HG03378 (cell line): ENCODE measurements around the gene PPP2R5B.

ENCODE experiments used
- ATAC-seq: cut with Tn5 transposase; IDR thresholded peaks from one replicate; pipeline ENCODE4 v1.9.1; 2021; ENCODE audit warnings: mild to moderate bottlenecking, moderate library complexity; ENCODE audit not compliant: unreplicated experiment

Gene PPP2R5B

GRCh38 chr11:64888729-64889511 is 35.6 kb upstream of the PPP2R5B start:
- ATAC-seq, result no peak

DNA sequence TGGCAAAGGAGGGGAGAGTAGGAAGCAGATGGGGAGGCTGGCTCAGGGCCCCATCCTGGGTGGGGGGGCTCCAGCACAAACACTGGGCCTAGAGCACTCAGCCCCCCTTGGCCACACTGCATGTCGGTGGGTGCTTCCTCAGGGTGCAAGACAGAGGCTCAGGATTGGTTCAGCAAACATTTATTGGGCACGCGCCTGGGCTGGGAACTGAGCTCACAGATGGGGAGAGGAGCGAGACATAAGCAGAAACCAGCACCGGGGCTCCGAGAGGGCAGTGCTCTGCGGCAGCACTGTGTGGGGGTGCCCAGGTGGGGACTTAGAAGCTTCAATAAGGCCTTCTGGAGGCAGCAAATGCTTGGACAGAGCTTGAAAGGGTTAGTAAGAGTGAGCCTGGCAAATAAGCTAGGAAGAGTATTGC is 34.0 kb upstream of the PPP2R5B start:
- ATAC-seq, result no peak

GRCh38 chr11:64891215-64891848 is 33.2 kb upstream of the PPP2R5B start:
- ATAC-seq, result no peak

GRCh38 chr11:64891880-64892279 is 32.6 kb upstream of the PPP2R5B start:
- ATAC-seq, result no peak

GRCh38 chr11:64892411-64892831 is 32.1 kb upstream of the PPP2R5B start:
- no peak for ATAC-seq

DNA sequence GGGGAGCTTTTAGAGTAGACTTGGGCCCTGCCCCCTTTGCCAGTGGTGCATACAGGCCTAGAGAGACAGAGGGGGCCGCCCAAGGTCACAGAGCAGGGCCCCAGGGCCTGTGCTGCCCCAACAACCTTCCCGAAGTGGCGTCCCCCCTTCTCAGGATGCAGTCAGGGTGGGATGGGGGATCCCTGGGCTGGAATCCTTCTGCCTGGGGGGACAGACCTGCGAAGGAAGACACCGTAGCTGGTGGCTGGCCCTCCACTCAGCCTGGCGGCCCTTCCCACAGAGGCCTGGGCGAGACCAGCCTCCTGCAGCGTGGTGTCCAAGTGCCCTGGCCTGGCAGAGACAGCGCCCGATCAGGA is 31.7 kb upstream of the PPP2R5B start:
- ATAC-seq, result no peak

GRCh38 chr11:64893194-64894069 is 31.1 kb upstream of the PPP2R5B start:
- no peak for ATAC-seq

GRCh38 chr11:64894070-64894811 is 30.2 kb upstream of the PPP2R5B start:
- no peak for ATAC-seq

DNA sequence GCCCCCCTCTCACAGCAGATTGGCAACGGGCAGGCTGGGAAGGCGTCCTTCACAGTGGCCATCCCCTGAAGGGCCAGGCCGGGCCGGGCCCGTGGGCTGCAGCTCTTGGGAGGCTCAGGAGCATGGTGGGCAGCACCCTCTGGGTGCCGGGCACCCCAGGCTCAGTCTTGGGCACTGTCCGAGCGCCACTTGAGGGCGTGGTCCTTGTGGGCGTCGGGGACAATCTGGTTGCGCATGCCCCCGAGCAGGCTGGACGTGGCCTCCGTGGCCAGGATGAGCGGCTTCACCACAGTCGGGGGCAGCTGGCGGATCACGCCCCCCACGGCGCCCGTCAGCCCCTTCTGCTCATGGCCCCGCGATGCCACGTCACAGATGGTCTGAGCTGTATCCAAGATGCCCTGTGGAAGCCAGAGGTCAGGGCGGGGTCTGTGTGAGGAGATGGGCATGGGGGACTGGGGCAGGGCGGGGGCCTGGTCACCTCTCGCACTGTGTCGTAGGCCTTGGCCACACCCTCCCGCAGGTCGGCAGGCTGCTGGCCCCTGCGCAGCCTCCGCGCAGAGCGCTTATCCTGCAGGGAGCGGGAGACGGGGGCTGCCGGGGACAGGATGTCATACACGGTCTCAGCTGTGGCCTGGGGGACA is 29.6 kb upstream of the PPP2R5B start:
- ATAC-seq, result no peak

GRCh38 chr11:64896448-64897022 is 28.0 kb upstream of the PPP2R5B start:
- no peak for ATAC-seq

- no peak for ATAC-seq
Measured at GRCh38 chr11:64897381-64898075, 27.0 kb upstream of the PPP2R5B start.

DNA sequence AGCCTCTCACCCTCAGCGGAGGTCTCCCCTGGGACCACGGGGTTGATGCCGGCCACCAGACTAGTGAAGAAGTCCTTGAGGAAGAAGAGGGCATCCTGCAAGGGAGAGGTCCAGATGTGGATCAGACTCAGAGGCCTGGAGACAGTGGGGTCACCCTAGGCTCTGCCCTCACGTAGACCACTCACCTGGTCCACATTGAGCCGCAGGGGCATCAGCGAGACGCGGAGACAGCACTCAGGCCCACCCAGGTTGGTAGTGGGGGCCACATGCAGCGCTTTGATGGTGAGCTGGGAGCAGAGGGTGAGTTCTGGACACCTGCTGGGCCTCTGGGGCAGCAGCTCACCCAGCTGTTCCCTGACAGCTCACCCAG is 26.4 kb upstream of the PPP2R5B start:
- ATAC-seq, result no peak

GRCh38 chr11:64898541-64898940 is 25.9 kb upstream of the PPP2R5B start:
- ATAC-seq, result no peak

DNA sequence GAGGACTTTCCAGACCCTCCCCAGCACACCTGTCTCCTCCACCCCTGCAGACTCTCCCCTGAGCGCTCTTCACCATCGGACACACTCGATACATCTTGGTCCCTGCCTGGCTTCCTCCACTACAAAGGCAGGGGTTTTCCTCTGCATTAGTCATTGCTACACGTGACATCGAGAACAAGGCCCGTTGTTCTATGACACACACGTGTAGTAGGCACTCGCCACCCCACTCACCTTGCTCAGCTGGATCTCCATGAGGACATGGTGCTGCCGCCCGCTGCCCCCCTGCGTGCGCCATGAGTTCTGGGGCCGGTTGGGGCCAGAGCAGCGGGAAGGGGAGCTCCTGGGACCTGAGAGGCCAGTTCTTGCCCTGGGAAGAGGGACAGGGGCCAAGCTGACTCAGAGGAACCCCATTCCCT is 24.2 kb upstream of the PPP2R5B start:
- no peak for ATAC-seq

- ATAC-seq, result no peak
Measured at GRCh38 chr11:64900774-64901173, 23.7 kb upstream of the PPP2R5B start.

DNA sequence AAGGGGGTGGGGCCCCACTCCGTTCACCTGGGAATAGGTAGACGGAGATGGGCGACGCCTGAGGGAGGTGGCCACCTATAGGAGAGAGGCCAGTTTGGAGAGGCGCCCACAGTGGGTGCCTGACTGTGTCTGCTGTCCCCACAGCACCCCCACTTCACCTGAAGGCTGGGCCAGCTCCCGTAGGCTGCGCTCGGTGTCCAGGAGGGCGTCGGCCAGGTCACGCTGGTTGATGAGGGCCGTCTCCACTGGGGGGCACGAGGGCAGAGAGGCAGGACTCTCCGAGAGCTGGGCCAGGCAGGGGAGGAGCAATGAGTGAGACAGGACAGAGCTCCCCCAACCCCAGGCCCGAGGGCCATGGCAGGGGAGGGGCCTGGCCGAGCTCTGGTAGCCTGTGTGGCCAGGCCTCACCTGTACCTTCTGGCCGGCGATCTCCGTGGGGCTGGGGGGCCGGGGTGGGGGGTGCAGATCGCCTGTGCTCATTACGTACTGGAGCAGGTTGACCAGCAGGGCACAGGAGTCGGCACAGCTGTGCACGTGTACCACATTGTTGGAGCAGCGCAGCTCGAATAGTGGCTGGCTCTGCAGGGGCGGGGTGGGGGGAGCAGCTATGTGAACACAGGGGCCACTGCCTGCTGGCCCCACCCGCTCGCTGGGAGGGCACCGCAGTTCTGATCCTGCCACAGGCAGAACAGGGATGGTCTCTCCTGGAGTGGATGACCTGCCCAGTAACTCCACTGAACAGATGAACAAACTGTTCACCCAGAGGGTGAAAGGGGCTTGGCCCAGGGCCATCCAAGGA is 22.2 kb upstream of the PPP2R5B start:
- no peak for ATAC-seq

- no peak for ATAC-seq
Measured at GRCh38 chr11:64903291-64903833, 21.1 kb upstream of the PPP2R5B start.

DNA sequence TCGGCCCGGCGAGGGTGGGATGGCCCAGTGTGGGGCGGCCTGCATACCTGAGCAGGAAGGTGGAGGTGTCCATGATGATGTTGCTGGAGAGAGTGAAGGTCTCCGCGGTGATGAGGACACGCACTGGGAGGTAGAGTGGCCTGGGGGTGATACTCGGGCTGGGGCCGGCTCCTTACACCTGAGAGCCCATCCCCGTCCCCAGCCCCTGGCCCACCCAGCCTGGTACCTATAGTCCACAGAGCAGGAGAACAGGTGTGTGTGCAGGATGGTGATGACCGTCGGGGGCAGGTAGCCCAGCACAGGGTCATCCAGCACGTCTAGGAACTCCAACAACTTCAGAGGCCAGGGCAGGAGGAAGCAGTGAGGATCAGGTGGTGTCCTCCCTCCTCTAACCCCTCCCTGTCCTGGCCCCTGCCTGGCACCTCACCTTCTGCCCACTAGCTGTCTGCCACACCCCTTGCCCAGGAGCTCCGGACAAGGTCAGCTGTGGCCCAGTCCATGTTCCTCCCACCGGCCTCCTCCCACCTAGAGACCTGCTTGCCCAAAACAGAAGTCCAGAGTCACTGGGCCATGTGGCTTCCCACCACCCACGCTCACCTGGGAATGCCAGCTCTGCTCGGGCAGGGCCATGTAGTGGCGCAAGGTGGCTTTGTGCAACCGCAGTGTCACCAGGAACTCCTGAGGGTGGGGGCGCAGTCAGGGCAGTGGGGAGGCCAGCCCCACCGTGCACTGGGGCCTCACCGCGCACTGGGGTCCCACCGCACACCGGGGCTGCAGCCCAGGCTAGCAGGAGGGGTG is 18.8 kb upstream of the PPP2R5B start:
- ATAC-seq, result no peak
